Measurements from ENCODE around the gene FIBCD1.

FIBCD1 gene

GRCh38 chr9:130940027-130940549 is 1.0 kb upstream of the FIBCD1 start:
- TF ChIP-seq, protein P1, sequence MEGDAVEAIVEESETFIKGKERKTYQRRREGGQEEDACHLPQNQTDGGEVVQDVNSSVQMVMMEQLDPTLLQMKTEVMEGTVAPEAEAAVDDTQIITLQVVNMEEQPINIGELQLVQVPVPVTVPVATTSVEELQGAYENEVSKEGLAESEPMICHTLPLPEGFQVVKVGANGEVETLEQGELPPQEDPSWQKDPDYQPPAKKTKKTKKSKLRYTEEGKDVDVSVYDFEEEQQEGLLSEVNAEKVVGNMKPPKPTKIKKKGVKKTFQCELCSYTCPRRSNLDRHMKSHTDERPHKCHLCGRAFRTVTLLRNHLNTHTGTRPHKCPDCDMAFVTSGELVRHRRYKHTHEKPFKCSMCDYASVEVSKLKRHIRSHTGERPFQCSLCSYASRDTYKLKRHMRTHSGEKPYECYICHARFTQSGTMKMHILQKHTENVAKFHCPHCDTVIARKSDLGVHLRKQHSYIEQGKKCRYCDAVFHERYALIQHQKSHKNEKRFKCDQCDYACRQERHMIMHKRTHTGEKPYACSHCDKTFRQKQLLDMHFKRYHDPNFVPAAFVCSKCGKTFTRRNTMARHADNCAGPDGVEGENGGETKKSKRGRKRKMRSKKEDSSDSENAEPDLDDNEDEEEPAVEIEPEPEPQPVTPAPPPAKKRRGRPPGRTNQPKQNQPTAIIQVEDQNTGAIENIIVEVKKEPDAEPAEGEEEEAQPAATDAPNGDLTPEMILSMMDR (IDR thresholded peaks at IDR 0.05; ENCODE audit: low read depth, low read length) = no peak

GRCh38 chr9:130939405-130940026 is 469 bp upstream of the FIBCD1 start:
- DNase-seq (ENCODE audit: extremely low read depth, low read depth) = no peak

More at GRCh38 chr9:130940027-130940549, 1.0 kb upstream of the FIBCD1 start:
- no peak for DNase-seq (ENCODE audit: extremely low read depth, low read depth)

GRCh38 chr9:130938184-130938651 is 829 bp downstream of the FIBCD1 start:
- DNase-seq (ENCODE audit: extremely low read depth, low read depth) = no peak

More at GRCh38 chr9:130939405-130940026, 469 bp upstream of the FIBCD1 start:
- TF ChIP-seq, protein P1 (IDR thresholded peaks at IDR 0.05; ENCODE audit: low read depth, low read length) = no peak

GRCh38 chr9:130937146-130938076 is 1.6 kb downstream of the FIBCD1 start:
- no peak for DNase-seq (ENCODE audit: extremely low read depth, low read depth)
- TF ChIP-seq, protein P1 (IDR thresholded peaks at IDR 0.05; ENCODE audit: low read depth, low read length) = no peak

More at GRCh38 chr9:130938184-130938651, 829 bp downstream of the FIBCD1 start:
- TF ChIP-seq, protein P1 (IDR thresholded peaks at IDR 0.05; ENCODE audit: low read depth, low read length) = no peak

- TF ChIP-seq, protein P1 (IDR thresholded peaks at IDR 0.05; ENCODE audit: low read depth, low read length) = no peak
- DNase-seq (ENCODE audit: extremely low read depth, low read depth) = no peak
Measured at GRCh38 chr9:130936285-130937117, 2.5 kb downstream of the FIBCD1 start.

DNA sequence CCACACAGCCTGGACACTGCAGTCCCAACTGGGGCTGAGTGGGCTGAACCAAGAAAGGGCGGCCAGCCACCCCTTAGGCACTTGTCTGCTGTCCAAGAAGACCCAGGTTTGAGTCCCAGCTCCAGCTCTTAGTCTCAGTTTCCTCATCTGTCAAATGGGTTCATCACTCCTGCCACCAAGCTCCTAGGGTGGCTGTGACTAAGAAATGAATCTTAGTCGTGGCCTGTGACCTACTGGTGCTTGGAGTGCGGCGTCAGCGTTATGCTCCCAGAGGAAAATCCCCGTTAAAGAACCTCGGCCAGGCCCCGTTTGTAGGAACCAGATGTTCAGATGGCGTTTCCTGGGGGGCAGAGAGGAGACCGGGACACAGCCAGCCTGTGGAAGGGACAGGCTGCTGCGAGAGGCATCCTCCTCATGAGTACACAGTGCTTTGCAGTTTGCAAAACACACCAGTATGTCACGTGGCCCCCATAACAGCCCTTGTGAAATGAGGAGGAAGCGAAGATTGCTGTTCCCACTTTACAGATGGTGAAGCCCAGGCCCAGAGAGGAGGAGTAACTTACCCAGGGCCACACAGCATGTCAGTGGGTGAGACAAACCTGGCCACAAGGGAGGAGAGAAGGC is 3.3 kb downstream of the FIBCD1 start:
- TF ChIP-seq, protein P1 (IDR thresholded peaks at IDR 0.05; ENCODE audit: low read depth, low read length) = no peak
- DNase-seq (ENCODE audit: extremely low read depth, low read depth) = no peak
